Panc1 (cell line): ENCODE data around the gene DLG5.

Experiments
- CTCF ChIP-seq: fragments of 450-650 bp; IDR thresholded peaks from 2 replicates; pipeline ENCODE4 v1.5.1; 2017; ENCODE audit warnings: mild to moderate bottlenecking
- POLR2AphosphoS5 ChIP-seq: IDR thresholded peaks from 2 replicates; pipeline ENCODE4 v1.6.1; 2012; ENCODE audit warnings: mild to moderate bottlenecking, low read depth, low read length, moderate library complexity
- REST ChIP-seq, 2 experiments: IDR thresholded peaks; 2 replicates each; pipeline ENCODE4 v1.6.1; 2011 to 2012; ENCODE audit warnings: low read depth in 2 of 2, control low read depth in 1 of 2, low read length in 1 of 2, mild to moderate bottlenecking in 1 of 2, moderate library complexity in 1 of 2; ENCODE audit not compliant: insufficient read depth in 1 of 2
- SIN3A ChIP-seq: IDR thresholded peaks from 2 replicates; pipeline ENCODE4 v1.6.1; 2012; ENCODE audit warnings: low read depth, mild to moderate bottlenecking, low read length, moderate library complexity, borderline replicate concordance; ENCODE audit not compliant: insufficient read depth
- TCF7L2 ChIP-seq: IDR thresholded peaks from 2 replicates; pipeline ENCODE4 v1.6.1; 2011; ENCODE audit warnings: mild to moderate bottlenecking, low read depth, low read length, inconsistent platforms

GRCh38 chr10:77789861-77790260, 136.7 kb downstream of the DLG5 start:
- TF ChIP-seq CTCF (no peak), TCF7L2 (no peak), POLR2AphosphoS5 (no peak), REST (IDR thresholded peaks at IDR 0.05; ENCODE audit: insufficient read depth in 1 of 2, low read depth in 2 of 2, low read length in 1 of 2) (no peak), SIN3A (no peak)
